Neural cell (in vitro differentiated cells): ENCODE data around the gene ZNHIT2. TPM values are rescaled to one million over a fixed set of nuclear protein-coding genes. Genes with fewer than 3 reads are reported as not detected.

Source experiments
- H2AFZ ChIP-seq: fragments of 200-600, 300-800 bp; sonication (generic), shearing (Covaris generic); 2 replicates; pipeline ENCODE4 v1.6.0; 2014; ENCODE audit warnings: low read depth, mild to moderate bottlenecking, antibody characterized with exemption, low read length, moderate library complexity
- H3F3A ChIP-seq: fragments of 200-600 bp; shearing (Covaris generic); 2 replicates; pipeline ENCODE4 v1.6.1; 2016; ENCODE audit warnings: mild to moderate bottlenecking, moderate library complexity, mixed read lengths, antibody characterized with exemption, low read length; ENCODE audit not compliant: insufficient read depth, poor library complexity, severe bottlenecking
- H3K27ac ChIP-seq: fragments of 200-600, 300-800 bp; sonication (generic), shearing (Covaris generic); 2 replicates; pipeline ENCODE4 v1.5.1; 2014; ENCODE audit warnings: mild to moderate bottlenecking, low read length, moderate library complexity
- H3K27me3 ChIP-seq: fragments of 300-800, 200-600 bp; sonication (generic), shearing (Covaris generic); 2 replicates; pipeline ENCODE4 v1.6.0; 2014; ENCODE audit warnings: mild to moderate bottlenecking, low read depth, low read length, moderate library complexity; ENCODE audit not compliant: insufficient read depth
- H3K36me3 ChIP-seq: fragments of 300-800, 200-600 bp; sonication (generic), shearing (Covaris generic); 2 replicates; pipeline ENCODE4 v1.5.1; 2014; ENCODE audit warnings: mild to moderate bottlenecking, antibody characterized with exemption, low read length, moderate library complexity; ENCODE audit not compliant: insufficient read depth
- H3K4me2 ChIP-seq: fragments of 300-800, 200-600 bp; sonication (generic), shearing (Covaris generic); 2 replicates; pipeline ENCODE4 v1.6.0; 2014; ENCODE audit warnings: mild to moderate bottlenecking, low read length
- H3K4me3 ChIP-seq: fragments of 300-800, 200-600 bp; sonication (generic), shearing (Covaris generic); 2 replicates; pipeline ENCODE4 v1.5.1; 2014; ENCODE audit warnings: mild to moderate bottlenecking, low read length, moderate library complexity
- H3K79me2 ChIP-seq: fragments of 200-600 bp; shearing (Covaris generic); replicated peaks from 2 replicates; pipeline ENCODE4 v1.6.0; 2014; ENCODE audit warnings: mild to moderate bottlenecking, low read length, moderate library complexity; ENCODE audit not compliant: insufficient read depth
- H3K9ac ChIP-seq: fragments of 300-800, 200-600 bp; sonication (generic), shearing (Covaris generic); 2 replicates; pipeline ENCODE4 v1.6.1; 2016; ENCODE audit warnings: mild to moderate bottlenecking, low read length, mixed read lengths
- H3K9me2 ChIP-seq: fragments of 200-600 bp; shearing (Covaris generic); 2 replicates; pipeline ENCODE4 v1.6.1; 2016; ENCODE audit warnings: mild to moderate bottlenecking, low read length, mixed read lengths; ENCODE audit not compliant: insufficient read depth
- H3K9me3 ChIP-seq: fragments of 200-600, 300-800 bp; sonication (generic), shearing (Covaris generic); 2 replicates; pipeline ENCODE4 v1.6.1; 2016; ENCODE audit warnings: mild to moderate bottlenecking, mixed run types, low read length, moderate library complexity, mixed read lengths
- H4K20me1 ChIP-seq: fragments of 200-600 bp; shearing (Covaris generic); 2 replicates; pipeline ENCODE4 v1.6.1; 2016; ENCODE audit warnings: mild to moderate bottlenecking, mixed run types; ENCODE audit not compliant: insufficient read depth
- CTCF ChIP-seq: fragments of 450-650 bp; IDR thresholded peaks from 2 replicates; pipeline ENCODE4 v1.5.1; 2014; ENCODE audit warnings: antibody characterized with exemption, mild to moderate bottlenecking, moderate library complexity; ENCODE audit not compliant: poor library complexity, severe bottlenecking
- EP300 ChIP-seq: fragments of 450-650 bp; conservative IDR thresholded peaks from 2 replicates; pipeline ENCODE4 v1.6.1; 2014; ENCODE audit warnings: antibody characterized with exemption, mild to moderate bottlenecking, moderate library complexity; ENCODE audit not compliant: poor library complexity, severe bottlenecking
- EZH2 ChIP-seq: fragments of 200-600, 300-800 bp; shearing (Covaris generic), sonication (generic); IDR thresholded peaks from 2 replicates; pipeline ENCODE4 v1.6.1; 2014; ENCODE audit warnings: antibody characterized with exemption, low read length, borderline replicate concordance, mild to moderate bottlenecking; ENCODE audit not compliant: insufficient read depth, poor library complexity, severe bottlenecking
- MXI1 ChIP-seq: fragments of 450-650 bp; conservative IDR thresholded peaks from 2 replicates; pipeline ENCODE4 v1.6.1; 2014; ENCODE audit warnings: antibody characterized with exemption, mild to moderate bottlenecking; ENCODE audit not compliant: poor library complexity, severe bottlenecking
- POLR2AphosphoS5 ChIP-seq: IDR thresholded peaks from 2 replicates; pipeline ENCODE4 v1.6.1; 2012
- RAD21 ChIP-seq: fragments of 450-650 bp; conservative IDR thresholded peaks from 2 replicates; pipeline ENCODE4 v1.6.1; 2014; ENCODE audit warnings: antibody characterized with exemption, mild to moderate bottlenecking, moderate library complexity
- REST ChIP-seq: IDR thresholded peaks from 2 replicates; pipeline ENCODE4 v1.6.1; 2012; ENCODE audit warnings: borderline replicate concordance
- SMC3 ChIP-seq: fragments of 450-650 bp; conservative IDR thresholded peaks from 2 replicates; pipeline ENCODE4 v1.6.1; 2014; ENCODE audit warnings: antibody characterized with exemption, mild to moderate bottlenecking, moderate library complexity; ENCODE audit not compliant: poor library complexity
- TAF1 ChIP-seq: IDR thresholded peaks from 2 replicates; pipeline ENCODE4 v1.6.1; 2012; ENCODE audit warnings: low read depth
- polyA plus RNA-seq: library from polyadenylated mRNA; depleted of rRNA; stranded (reverse); fragments of >200 nt; gene quantifications from 2 replicates; pipeline ENCODE4 v1.2.3, GENCODE V29; 2014

ZNHIT2 gene
- polyA plus RNA-seq, 1 donor from 2014 or later = 7.0 TPM

- Histone ChIP-seq H3F3A (no peaks in the 10 kb centered on the region), H3K36me3 (no peaks in the 10 kb centered on the region), H2AFZ (no peak overlapping the region), H3K27ac (no peak overlapping the region), H3K79me2 (peaks cover 23% of the 10 kb centered on the region), H3K9ac (no peak overlapping the region), H3K4me2 (no peak overlapping the region), H3K4me3 (no peak overlapping the region), H3K9me3 (no peaks in the 10 kb centered on the region), H4K20me1 (no peaks in the 10 kb centered on the region), H3K27me3 (no peaks in the 10 kb centered on the region), H3K9me2 (no peaks in the 10 kb centered on the region)
- TF ChIP-seq POLR2AphosphoS5 (no peak), CTCF (no peak), SMC3 (no peak), REST (no peak), EP300 (no peak), MXI1 (no peak), TAF1 (no peak), RAD21 (no peak), EZH2 (no peak)
Measured at GRCh38 chr11:65086809-65087208, 30.7 kb downstream of the ZNHIT2 start.

- Histone ChIP-seq H3K36me3 (no peaks in the 10 kb centered on the region), H3K79me2 (peaks cover 23% of the 10 kb centered on the region), H3K4me3 (peak overlapping the region; percentile 84), H3F3A (no peaks in the 10 kb centered on the region), H3K9me2 (no peaks in the 10 kb centered on the region), H3K4me2 (no peak overlapping the region), H3K9me3 (no peaks in the 10 kb centered on the region), H3K9ac (no peak overlapping the region), H2AFZ (no peak overlapping the region), H3K27ac (no peak overlapping the region), H4K20me1 (no peaks in the 10 kb centered on the region), H3K27me3 (no peaks in the 10 kb centered on the region)
- TF ChIP-seq EP300 = no peak
- TF ChIP-seq EZH2 = no peak
- no peak for TF ChIP-seq RAD21
- TF ChIP-seq POLR2AphosphoS5 = no peak
- no peak for TF ChIP-seq SMC3
- TF ChIP-seq TAF1 = no peak
- TF ChIP-seq REST = no peak
- TF ChIP-seq MXI1 = no peak
- no peak for TF ChIP-seq CTCF
Measured at GRCh38 chr11:65085446-65085845, 32.1 kb downstream of the ZNHIT2 start.
